ENCODE data around the gene YPEL5.

YPEL5 gene

GRCh38 chr2:30165050-30165520 is 18.3 kb downstream of the YPEL5 start:
- peak; percentile 90 for DNase-seq (ENCODE audit: low spot score)

DNA sequence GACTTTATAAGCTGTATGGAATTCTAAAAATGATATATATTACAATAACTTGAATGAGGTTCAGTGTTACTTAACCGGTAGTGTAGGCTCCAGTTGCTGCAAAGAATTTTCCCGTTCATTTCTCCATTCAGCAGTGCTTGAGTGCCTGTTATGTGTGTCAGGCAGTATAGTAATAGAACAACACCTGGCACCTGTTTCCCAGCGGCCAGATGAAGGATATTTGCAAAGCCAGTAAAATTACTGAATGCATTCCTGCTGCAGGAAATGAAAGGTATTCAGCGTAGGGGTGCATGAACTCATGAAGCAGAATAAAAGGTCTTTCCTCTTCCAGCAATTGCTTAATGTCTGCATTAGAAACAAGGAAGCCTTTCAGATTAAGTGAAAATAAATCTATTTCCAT is 18.8 kb downstream of the YPEL5 start:
- no peak for DNase-seq (ENCODE audit: low spot score)

GRCh38 chr2:30172627-30173026 is 25.8 kb downstream of the YPEL5 start:
- DNase-seq (ENCODE audit: low spot score): no peak

- DNase-seq (ENCODE audit: low spot score): no peak
These were observed 30.6 kb downstream of the YPEL5 start for GRCh38 chr2:30177440-30177839.

- DNase-seq (ENCODE audit: low spot score): no peak
These were observed 31.1 kb downstream of the YPEL5 start for GRCh38 chr2:30177956-30178355.

DNA sequence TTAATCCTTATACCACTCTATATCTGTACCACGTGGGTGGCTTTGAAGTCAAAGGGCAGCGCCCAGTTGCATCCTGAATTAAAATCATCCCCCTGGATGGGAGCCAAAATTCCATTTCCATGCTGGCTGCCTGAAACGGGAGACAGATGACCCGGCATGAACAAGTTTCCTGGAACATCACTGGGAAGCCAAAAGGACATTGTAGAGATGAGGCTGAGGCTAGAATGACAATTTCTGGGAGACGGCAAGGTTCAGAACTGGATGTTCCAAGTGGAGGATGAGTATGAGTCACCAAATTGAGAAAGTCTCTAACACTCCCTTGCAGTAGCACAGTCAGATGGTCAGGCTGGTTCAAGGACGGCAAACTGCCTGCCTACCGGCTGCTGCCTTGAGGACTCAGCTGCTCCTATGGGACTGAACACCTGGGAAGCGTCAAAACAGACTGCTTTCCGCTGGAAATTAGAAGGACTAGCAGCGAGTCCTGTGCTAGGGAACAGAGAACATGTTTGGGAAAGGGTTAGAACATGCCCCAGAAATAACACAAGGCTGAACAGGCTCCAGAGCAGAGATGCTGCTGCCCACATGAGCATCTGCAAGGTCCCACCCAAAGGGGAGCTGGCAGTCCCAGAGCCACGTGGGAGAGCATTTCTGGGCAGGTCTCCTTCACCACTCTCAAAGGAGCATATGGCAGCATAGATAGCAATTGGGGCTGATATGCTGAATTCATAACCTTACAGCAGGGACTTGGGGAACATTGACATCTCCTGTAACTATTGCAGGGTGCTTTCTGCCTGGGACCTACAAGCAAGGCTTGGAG is 32.0 kb downstream of the YPEL5 start:
- no peak for DNase-seq (ENCODE audit: low spot score)

DNA sequence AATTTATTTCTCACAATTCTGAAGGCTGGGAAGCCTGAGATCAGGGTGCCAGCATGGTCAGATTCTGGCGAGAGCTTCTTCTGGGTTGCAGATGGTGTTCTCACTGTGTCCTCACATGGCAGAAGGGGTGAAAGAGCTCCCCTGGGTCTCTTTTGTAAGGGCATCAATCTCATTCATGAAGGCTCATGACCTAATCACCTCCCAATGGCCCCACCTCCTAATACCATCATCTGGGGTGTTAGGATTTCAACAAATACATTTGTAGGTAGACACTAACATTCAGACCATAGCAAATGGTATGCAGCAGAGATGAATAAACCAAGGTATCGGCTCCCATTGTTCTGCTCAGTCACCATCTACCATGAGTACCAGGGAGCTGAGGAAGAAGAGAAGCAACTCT is 32.7 kb downstream of the YPEL5 start:
- DNase-seq (ENCODE audit: low spot score): no peak

DNA sequence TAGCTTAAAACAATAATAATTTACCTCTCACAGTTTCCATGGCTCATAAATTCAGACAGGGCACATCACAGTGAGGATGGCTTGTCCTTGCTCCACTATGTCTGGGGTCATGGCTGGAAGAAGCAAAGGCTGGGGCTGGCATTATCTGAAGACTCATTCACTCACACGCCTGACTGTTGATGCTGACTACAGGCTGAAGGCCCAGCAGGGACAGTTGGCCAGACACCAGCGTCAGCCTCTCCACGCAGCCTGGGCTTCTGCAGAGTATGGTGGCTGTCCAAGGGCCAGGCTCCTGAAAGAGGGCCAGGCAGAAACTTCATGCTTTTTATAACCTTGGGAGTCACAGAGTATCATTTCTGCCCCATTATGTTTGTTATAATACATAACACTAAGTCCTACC is 33.4 kb downstream of the YPEL5 start:
- no peak for DNase-seq (ENCODE audit: low spot score)

GRCh38 chr2:30181176-30181575 is 34.4 kb downstream of the YPEL5 start:
- DNase-seq (ENCODE audit: low spot score): no peak

GRCh38 chr2:30184035-30184434 is 37.2 kb downstream of the YPEL5 start:
- DNase-seq (ENCODE audit: low spot score): no peak

DNA sequence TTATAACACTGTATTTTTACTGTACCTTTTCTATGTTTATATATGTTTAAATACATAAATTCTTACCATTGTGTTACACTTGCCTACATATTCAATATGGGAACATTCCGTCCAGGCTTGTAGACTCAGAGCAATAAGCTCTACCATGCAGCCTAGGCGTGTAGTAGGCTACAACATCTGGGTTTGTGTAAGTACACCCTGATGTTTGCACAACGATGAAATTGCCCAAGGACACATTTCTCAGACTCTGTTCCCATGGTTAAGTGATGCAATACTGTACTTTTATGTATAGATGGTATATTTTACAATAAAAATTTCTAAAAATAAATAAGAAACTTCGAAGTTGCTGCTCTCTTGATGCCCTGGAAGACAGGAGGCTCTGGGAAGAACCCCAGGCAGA is 38.4 kb downstream of the YPEL5 start:
- DNase-seq (ENCODE audit: low spot score): no peak

GRCh38 chr2:30188292-30188691 is 41.5 kb downstream of the YPEL5 start:
- DNase-seq (ENCODE audit: low spot score): no peak

- DNase-seq (ENCODE audit: low spot score): no peak
These were observed 43.8 kb downstream of the YPEL5 start for GRCh38 chr2:30190637-30191036.

GRCh38 chr2:30191107-30191506 is 44.3 kb downstream of the YPEL5 start:
- no peak for DNase-seq (ENCODE audit: low spot score)

DNA sequence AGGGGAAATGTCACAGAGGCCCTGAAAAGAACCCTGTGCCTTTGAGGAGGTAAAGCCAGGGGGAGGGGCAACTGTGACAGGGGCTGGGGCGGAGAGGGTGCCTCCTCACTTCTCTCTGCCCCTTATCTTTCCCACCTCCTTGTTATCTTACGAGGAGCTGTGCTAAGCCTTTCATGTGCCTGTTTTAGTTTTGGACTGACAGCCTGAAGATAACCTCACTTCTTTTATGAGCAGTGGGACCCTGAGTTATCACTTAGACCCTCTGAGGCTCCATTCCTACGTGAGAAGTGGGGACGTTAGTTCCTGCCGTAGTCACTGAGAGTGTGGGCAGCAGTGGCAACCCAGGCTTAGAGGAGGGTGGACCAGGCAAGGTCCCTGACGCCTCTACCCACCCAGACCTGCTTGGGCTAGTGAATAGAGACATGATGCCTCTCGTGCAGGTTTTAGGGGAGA is 45.0 kb downstream of the YPEL5 start:
- no peak for DNase-seq (ENCODE audit: low spot score)

DNA sequence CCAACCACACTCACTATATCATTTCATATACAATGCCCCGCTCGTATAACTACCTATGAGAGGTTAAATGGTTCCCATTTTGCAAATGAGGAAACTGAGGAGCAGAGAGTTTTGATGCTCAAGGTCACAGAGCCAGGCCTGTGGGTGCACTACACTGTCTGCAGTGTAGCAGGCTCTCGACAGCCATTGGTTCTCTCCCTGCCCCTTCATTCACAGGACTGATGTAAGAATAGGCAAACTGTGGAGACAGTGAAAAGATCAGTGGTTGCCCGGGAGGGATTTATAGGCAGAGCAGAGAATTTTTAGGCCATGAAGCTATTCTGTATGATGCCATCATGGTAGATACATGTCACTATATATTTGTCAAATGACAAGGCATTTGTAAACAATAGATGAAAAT is 45.5 kb downstream of the YPEL5 start:
- DNase-seq (ENCODE audit: low spot score): no peak

GRCh38 chr2:30193104-30193681 is 46.4 kb downstream of the YPEL5 start:
- DNase-seq (ENCODE audit: low spot score): no peak

DNA sequence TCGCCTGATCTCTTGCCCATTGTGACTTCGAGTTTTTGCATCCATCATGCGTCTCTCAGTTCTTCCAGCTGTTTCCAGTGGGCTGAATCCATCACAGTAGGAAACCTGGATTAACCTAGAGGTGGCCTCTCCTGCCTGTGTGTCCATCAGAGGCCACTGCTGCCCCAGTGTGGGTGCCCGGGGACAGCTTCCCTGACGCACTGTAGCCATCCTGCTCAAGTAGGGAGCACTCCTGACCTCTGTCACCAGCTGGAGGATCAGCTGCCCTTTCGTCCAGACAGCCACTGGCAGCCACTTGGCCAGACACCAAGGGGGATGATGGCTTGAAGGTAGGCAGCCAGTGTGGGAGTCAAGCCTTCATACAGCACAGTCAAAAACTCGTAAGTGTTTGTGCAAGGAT is 47.6 kb downstream of the YPEL5 start:
- DNase-seq (ENCODE audit: low spot score): no peak

GRCh38 chr2:30195016-30195415 is 48.2 kb downstream of the YPEL5 start:
- DNase-seq (ENCODE audit: low spot score): no peak

GRCh38 chr2:30197570-30198192 is 50.9 kb downstream of the YPEL5 start:
- DNase-seq (ENCODE audit: low spot score): no peak

DNA sequence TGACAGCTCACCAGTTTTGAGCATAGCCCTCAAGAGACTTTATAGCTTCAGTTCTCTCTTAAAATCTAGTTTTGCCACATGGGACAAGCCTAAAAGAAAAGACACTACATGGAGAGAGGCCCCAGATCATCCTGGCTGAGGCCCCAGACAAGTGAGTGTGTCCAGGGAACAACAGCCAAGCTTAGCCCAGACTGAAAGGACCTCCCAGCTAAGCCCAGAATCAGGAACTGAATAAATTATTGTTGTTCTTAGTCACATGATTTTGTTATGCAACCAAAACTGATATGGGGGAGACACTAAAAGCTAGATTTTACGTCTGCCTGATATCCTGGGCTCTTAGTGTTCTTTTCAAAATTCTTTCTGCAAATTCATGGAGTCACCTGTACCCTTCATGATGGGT is 55.2 kb downstream of the YPEL5 start:
- DNase-seq (ENCODE audit: low spot score): no peak

DNA sequence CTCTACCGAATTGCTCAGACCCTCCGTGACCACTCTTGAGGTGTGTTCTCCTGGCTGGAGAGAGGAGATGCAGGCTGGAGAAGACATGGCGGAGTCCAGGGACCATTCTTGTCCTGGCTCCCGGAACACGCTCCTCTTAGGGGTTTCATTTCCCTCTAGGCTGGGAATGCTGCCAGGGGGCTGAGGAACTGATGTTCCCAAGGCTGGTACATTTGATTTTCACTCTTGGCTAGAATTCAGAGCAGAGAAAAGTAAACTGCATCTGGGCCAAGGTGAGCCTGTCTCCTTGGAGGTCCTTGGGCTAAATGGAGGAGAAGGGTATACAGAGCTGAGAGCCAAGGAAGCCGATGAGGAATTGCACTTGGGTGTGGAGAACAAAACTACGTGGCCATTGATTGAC is 56.3 kb downstream of the YPEL5 start:
- DNase-seq (ENCODE audit: low spot score): no peak

DNA sequence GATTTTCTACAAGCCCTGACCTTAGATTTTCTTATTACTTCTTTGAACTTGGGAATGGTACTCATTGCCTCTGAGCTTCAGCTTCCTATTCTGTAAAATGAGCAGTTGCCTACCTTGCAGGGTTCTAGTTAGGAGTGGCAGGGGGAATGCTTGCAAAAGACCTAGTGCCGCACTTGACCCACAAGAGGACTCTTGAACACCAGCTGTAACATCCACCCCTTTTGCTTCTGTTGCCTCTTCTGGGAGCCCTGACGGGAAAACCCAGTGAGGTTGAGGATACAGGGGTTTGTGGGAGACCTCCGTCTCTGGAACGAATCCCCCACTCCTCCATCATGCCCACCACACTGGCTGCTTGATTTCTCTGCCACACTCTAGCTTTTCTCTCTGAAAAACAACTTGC is 57.5 kb downstream of the YPEL5 start:
- DNase-seq (ENCODE audit: low spot score): no peak

All from germinal center (tissue), 1 donor.